ENCODE measurements around the gene FAHD1. TPM values are rescaled to one million over a fixed set of nuclear protein-coding genes. Genes with fewer than 3 reads are reported as not detected.
A peak's percentile ranks its signal among the peaks of the same experiment; 100 is the strongest.

Gene FAHD1
- total RNA-seq, 6 experiments from 2014 or later = 25.5 to 96.5 (median 36.0) TPM

DNA sequence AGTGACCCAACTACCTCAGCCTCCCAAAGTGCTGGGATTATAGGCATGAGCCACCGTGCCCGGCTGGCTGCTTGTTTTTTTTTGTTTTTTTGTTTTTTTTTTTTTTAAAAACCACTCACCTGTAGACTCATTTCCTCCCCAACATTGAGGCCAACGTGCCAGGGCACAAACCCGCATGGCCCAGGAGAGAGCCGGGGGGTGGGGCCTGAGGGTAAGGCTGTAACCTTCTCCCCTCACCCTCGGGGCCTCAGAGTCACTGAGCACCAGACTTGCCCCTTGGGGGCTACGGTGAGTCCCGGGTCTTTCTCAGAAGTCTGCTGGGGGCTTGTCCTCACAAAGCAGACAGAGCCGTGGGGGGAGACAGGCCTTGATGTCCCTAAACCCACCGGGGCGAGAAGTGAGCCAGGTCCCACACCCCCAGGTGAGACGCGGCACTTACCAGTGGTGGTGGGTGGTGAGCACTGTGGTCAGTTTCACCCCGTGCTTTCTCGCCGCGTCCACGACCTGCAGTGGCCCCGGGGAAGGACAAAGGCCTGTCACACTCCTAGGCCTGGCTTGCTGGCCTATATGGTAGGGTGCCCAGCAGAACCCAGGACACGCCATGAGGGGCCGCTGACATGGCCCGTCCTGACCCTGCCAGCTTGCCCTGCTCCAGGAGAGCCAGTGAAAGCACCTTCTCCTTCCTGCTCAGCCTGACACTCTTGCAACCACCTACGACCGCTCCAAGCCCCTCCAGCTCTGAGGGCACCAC, 5.0 kb upstream of the FAHD1 start:
- WGBS (ENCODE audit: insufficient coverage, low coverage, low lambda C conversion rate, missing lambda C conversion rate) = 55% methylated on average over 8 of the region's 24 CpGs
- DNase-seq = peak in 1 of 3 donors; percentile 43
- TF ChIP-seq POLR2A (IDR thresholded peaks at IDR 0.05) = no peak
- TF ChIP-seq, protein P1, sequence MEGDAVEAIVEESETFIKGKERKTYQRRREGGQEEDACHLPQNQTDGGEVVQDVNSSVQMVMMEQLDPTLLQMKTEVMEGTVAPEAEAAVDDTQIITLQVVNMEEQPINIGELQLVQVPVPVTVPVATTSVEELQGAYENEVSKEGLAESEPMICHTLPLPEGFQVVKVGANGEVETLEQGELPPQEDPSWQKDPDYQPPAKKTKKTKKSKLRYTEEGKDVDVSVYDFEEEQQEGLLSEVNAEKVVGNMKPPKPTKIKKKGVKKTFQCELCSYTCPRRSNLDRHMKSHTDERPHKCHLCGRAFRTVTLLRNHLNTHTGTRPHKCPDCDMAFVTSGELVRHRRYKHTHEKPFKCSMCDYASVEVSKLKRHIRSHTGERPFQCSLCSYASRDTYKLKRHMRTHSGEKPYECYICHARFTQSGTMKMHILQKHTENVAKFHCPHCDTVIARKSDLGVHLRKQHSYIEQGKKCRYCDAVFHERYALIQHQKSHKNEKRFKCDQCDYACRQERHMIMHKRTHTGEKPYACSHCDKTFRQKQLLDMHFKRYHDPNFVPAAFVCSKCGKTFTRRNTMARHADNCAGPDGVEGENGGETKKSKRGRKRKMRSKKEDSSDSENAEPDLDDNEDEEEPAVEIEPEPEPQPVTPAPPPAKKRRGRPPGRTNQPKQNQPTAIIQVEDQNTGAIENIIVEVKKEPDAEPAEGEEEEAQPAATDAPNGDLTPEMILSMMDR (IDR thresholded peaks at IDR 0.05) = no peak
- Histone ChIP-seq H3K27ac (no peak overlapping the region), H3K4me3 (no peak overlapping the region), H3K36me3 (peaks cover 0 to 41% (median 22%) of the 10 kb centered on the region in 4 donors), H3K4me1 (peaks cover 0 to 33% (median 15%) of the 10 kb centered on the region in 4 donors), H3K9me3 (no peaks in the 10 kb centered on the region), H3K27me3 (no peaks in the 10 kb centered on the region)
- ATAC-seq = no peak
- intact Hi-C loops (cut with DNase I) = loop anchor here in 1 of 2 donors (5.0 kb wide), 1 partner anchor 45 kb away; no protein-coding TSS in a partner anchor

DNA sequence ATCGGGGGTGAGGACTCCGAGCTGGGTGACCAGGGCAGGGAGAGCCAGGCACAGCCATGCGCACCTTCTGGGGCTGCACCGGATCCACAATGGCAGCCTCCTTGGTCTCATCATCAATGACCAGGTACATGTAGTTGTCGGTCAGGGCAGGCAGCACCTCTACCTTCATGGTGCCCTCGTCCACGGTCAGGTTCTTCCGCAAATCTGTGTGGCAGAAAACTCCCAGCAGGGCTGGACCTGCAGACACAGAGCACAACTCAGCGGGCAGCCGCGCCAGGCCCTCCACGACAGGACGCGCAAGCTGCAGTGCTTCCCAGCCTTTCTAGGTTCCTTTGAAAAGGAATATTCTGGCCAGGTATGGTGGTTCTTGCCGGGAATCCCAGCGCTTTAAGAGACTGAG, 4.2 kb upstream of the FAHD1 start:
- DNase-seq (no peak), ATAC-seq (no peak)
- Histone ChIP-seq H3K27me3 (no peaks in the 10 kb centered on the region), H3K4me3 (no peak overlapping the region), H3K9me3 (no peaks in the 10 kb centered on the region), H3K36me3 (peaks cover 0 to 40% (median 20%) of the 10 kb centered on the region in 4 donors), H3K4me1 (peaks cover 0 to 30% (median 15%) of the 10 kb centered on the region in 4 donors), H3K27ac (no peak overlapping the region)
- intact Hi-C loops (cut with DNase I) = loop anchor here in 1 of 2 donors (5.0 kb wide), 1 partner anchor 46 kb away; no protein-coding TSS in a partner anchor
- WGBS (ENCODE audit: insufficient coverage, low coverage, low lambda C conversion rate, missing lambda C conversion rate) = 82% methylated on average over 6 of the region's 16 CpGs
- TF ChIP-seq, protein P1 (IDR thresholded peaks at IDR 0.05) = no peak
- TF ChIP-seq POLR2A (IDR thresholded peaks at IDR 0.05) = no peak

DNA sequence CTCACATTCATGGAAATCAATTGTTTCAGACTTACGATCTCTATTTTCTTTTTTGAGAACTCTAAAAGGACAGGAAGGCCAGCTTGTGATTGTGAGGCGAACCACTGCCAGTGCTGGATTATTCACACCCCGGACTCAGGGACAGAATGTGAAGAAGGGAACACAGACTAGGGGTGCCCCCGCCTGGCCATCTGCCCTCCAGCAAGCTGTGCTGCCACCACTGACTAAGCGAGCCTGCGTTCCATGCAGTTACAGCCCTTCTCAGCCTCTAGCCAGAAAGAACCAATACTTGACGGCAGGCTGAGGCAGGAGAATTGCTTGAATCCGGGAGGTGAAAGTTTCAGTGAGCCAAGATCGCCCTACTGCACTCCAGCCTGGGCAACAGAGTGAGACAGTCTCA, 3.2 kb upstream of the FAHD1 start:
- no peaks in the 10 kb centered on the region for H3K27me3 ChIP-seq
- 32% methylated on average over 8 of the region's 9 CpGs for WGBS (ENCODE audit: insufficient coverage, low coverage, low lambda C conversion rate, missing lambda C conversion rate)
- H3K36me3 ChIP-seq = peaks cover 0 to 37% (median 19%) of the 10 kb centered on the region in 4 donors
- peak overlapping the region in 2 of 3 donors; percentile 96 to 98 for H3K4me3 ChIP-seq
- H3K4me1 ChIP-seq = peaks cover 0 to 36% (median 11%) of the 10 kb centered on the region in 4 donors
- DNase-seq (peak; percentile 56 to 78 (median 74)), ATAC-seq (peak; percentile 6 to 49 (median 31))
- intact Hi-C loops (cut with DNase I) = loop anchor here in 1 of 2 donors (5.0 kb wide), 1 partner anchor 47 kb away; no protein-coding TSS in a partner anchor
- peak overlapping the region in 2 of 3 donors; percentile 57 to 86 for H3K27ac ChIP-seq
- TF ChIP-seq, protein P1 (IDR thresholded peaks at IDR 0.05) = peak; percentile 23 to 48 (median 37)
- no peak for TF ChIP-seq POLR2A (IDR thresholded peaks at IDR 0.05)
- no peaks in the 10 kb centered on the region for H3K9me3 ChIP-seq

DNA sequence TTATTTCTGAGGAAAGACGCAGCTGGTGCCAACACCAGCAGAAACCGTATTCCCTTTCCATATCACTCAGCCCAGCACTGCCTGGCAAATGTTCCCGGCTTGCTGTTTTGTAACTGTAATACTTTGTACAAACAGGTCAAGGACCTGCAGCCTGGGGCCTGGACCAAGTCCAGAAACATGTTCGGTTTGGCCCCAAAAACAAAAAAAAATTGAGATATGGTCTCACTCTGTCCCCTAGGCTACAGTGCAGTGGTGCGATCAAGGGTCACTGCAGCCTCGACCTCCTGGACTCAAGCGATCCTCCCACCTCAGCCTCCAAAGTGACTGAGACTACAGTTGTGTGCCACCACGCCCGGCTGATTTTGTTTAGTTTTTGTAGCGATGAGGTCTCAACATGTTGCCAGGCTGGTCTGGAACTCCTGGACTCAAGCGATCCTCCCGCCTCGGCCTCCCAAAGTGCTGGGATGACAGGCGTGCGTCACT, 1.6 kb upstream of the FAHD1 start:
- 28% methylated on average over 8 of the region's 15 CpGs for WGBS (ENCODE audit: insufficient coverage, low coverage, low lambda C conversion rate, missing lambda C conversion rate)
- H3K4me1 ChIP-seq = peaks cover 0 to 52% (median 11%) of the 10 kb centered on the region in 4 donors
- no peaks in the 10 kb centered on the region for H3K27me3 ChIP-seq
- peak; percentile 60 to 87 (median 76) for DNase-seq
- peaks cover 0 to 24% (median 14%) of the 10 kb centered on the region in 4 donors for H3K36me3 ChIP-seq
- peak; percentile 17 to 49 (median 28) for ATAC-seq
- TF ChIP-seq, protein P1 (IDR thresholded peaks at IDR 0.05) = no peak
- TF ChIP-seq POLR2A (IDR thresholded peaks at IDR 0.05) = no peak
- H3K9me3 ChIP-seq = no peaks in the 10 kb centered on the region
- H3K27ac ChIP-seq = peak overlapping the region; percentile 63 to 86 (median 65)
- H3K4me3 ChIP-seq = peak overlapping the region; percentile 96 to 99 (median 98)
- intact Hi-C loops (cut with DNase I) = no loop called here
